Fibroblast of gingiva (primary cell): ENCODE measurements around the gene HIP1R.
"Not testable (repeated sequence)": the region's sequence is repeated elsewhere in the genome, so short reads cannot be mapped to it uniquely, and the experiment has no call there.

Experiments
- DNase-seq: peaks from one replicate; pipeline ENCODE4 v3.0.0-alpha.2; 2011; ENCODE audit warnings: low read depth

Gene HIP1R, protein sequence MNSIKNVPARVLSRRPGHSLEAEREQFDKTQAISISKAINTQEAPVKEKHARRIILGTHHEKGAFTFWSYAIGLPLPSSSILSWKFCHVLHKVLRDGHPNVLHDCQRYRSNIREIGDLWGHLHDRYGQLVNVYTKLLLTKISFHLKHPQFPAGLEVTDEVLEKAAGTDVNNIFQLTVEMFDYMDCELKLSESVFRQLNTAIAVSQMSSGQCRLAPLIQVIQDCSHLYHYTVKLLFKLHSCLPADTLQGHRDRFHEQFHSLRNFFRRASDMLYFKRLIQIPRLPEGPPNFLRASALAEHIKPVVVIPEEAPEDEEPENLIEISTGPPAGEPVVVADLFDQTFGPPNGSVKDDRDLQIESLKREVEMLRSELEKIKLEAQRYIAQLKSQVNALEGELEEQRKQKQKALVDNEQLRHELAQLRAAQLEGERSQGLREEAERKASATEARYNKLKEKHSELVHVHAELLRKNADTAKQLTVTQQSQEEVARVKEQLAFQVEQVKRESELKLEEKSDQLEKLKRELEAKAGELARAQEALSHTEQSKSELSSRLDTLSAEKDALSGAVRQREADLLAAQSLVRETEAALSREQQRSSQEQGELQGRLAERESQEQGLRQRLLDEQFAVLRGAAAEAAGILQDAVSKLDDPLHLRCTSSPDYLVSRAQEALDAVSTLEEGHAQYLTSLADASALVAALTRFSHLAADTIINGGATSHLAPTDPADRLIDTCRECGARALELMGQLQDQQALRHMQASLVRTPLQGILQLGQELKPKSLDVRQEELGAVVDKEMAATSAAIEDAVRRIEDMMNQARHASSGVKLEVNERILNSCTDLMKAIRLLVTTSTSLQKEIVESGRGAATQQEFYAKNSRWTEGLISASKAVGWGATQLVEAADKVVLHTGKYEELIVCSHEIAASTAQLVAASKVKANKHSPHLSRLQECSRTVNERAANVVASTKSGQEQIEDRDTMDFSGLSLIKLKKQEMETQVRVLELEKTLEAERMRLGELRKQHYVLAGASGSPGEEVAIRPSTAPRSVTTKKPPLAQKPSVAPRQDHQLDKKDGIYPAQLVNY

GRCh38 chr12:122834921-122835749 is at the start of gene HIP1R:
TSS of gene HIP1R (plus strand) at chr12:122835457. CDS start at chr12:122835551, 94 bp downstream.
- no peak for DNase-seq

- no peak for DNase-seq
These were observed 49.8 kb upstream of the HIP1R start for GRCh38 chr12:122785503-122785902.

DNA sequence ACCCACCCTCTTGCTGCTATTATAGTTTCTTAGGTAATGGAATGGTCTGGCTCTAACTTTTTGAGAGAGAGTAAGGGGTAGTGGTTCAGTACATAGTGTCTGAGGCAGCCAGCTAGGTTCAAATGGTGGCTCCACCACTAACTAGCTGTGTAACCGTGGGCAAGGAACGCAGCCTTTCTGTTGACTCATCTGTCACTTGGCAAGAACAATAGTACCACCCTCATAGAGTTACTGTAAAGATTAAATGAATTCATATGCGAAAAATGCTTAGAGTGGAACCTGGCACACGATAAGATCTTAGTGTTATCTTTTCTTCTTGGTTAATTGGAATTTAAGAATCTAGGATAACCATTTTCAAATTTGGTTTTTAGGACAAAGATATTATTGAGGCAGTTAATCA is 46.9 kb upstream of the HIP1R start:
- DNase-seq: peak; percentile 43

DNA sequence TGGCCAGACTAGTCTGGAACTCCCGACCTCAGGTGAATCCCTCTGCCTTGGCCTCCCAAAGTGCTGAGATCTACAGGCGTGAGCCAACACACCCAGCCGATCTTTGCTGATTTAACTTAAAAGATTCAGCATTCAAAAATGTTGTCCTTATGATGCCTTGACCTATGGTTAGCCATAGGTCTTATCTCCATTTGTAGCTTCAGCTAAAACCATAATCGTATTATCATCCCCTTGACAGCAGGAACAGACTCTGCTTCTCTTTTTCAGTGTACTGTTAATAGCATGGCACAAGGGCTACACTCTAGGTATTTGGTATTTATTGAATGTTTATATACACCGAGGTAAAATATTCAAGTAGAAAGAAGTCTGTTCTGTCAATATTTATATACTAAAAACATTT is 45.6 kb upstream of the HIP1R start:
- DNase-seq: no peak

DNA sequence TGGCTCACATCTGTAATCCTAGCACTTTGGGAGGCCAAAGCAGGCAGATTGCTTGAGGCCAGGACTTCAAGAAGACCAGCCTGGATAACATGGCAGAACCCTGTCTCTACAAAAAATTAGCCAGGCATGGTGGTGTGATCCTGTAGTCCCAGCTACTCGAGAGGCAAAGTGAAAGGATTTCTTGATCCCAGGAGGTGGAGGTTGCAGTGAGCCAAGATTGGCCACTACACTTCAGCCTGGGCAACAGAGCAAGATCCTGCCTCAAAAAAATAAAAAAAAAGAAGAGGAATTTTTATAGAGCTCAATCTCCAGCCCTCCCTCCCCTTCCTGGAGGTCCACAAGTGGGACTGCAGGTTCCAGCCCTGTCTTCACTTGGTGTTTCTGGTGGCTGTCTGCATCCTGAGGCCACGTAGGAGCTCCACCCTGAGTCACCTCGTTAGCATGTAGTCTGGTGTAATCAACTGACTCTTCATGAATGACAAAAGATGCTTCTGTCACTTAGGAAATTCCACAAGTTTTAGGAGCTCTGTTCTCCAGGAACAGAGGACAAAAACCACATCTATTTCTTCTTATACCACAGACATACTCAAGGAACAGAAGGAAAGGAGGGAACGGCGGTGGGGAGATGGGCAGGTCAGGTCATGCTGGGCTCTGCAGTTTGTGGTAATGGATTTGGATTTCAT is 44.7 kb upstream of the HIP1R start:
- DNase-seq: peak; percentile 2

GRCh38 chr12:122793685-122794106 is 41.6 kb upstream of the HIP1R start:
- peak; percentile 45 for DNase-seq

DNA sequence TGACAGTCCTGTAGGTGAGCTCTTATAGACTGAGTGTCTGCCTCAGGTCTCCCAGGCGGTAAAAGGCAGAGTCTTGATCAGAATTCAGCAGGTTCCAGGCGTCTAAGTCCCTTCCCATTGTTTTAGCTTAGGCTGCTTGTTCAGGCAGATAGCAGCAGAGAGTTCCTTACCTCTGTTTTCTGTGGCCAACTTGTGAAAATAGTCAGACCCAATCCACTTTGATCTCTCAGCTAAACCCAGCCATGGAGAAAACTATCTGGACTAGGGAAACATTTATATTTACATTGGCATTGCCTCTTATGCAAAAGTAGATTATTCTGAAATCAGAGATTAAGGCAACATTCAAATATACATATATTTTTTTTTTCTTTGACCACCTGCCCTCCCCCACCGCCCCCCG is 39.5 kb upstream of the HIP1R start:
- no peak for DNase-seq

DNA sequence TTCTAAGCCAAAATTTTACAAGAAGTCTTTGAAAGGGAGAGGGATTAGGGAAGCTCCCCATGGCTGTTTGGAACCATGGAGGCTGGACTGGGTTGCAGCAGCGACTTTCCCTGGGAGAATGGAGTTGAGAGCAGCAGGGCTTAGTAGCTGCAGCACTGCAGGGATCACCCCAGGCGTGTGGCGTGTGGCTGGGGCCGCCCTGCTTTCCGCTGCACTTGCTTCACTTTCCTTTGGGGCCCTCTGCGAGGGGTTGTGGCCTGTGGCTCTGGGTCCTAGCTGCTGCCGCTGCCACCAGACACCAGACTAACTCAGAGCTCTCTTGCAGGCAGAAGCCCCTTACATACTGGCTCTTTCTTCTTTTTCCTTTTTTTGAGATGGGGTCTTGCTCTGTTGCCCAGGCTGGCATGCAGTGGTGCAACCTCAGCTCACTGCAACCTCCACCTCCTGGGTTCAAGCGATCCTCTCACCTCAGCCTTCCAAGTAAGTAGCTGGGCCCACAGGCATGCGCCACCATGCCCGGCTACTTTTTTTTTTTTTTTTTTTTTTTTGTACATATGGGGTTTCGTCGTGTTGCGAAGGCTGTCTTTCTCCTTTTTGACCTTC is 35.5 kb upstream of the HIP1R start:
- DNase-seq: no peak

DNA sequence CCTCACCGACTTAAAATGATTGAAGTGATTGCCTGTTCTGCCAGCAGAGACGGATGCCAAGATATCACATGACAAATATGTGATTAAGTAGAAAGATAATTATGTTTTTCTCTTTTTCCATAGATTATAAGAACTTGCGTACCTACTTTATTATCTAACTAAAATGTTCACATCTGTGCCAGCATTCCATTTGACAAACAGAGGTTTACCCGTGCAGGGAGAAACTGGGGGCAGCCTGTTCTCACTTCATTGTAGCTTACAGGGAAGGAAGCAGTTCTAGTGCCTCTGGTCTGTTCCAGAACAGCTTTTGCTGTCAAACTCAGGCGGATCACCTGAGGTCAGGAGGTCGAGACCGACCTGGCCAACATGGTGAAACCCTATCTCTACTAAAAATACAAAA is 31.3 kb upstream of the HIP1R start:
- DNase-seq: no peak

DNA sequence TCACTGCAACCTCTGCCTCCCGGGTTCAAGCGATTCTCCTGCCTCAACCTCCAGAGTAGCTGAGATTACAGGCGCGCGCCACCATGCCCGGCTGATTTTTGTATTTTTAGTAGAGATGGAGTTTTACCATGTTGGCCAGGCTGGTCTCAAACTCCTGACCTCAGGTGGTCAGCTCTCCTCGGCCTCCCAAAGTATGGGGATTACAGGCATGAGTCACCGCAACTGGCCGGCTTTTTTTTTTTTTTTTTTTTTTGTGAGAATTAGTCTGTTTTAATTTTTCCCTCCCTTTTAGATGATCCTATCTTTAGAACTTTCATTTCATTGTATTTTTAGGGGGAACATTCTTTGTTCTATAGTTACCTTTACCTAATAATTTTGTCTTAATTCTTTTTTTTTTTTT is 30.3 kb upstream of the HIP1R start:
- DNase-seq: not testable (repeated sequence)

DNA sequence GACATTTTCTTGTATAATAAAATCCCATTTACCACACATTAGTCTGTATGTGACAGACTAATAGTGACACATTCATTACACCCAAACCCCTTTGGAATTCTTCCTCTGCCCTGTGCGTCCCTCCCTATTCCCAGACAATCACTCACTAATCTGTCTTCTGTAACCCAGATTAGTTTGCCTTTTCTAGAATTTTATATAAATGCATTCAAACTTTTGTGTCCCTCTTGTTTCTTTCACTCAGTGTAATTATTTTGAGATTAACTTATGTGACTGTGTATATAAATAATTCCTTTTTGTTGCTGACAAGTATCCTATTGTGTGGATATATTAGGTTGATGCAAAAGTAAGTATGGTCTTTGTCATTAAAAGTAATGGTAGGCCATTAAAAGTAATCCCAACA is 27.6 kb upstream of the HIP1R start:
- no peak for DNase-seq

- peak; percentile 25 for DNase-seq
These were observed 23.5 kb upstream of the HIP1R start for GRCh38 chr12:122811777-122812176.

DNA sequence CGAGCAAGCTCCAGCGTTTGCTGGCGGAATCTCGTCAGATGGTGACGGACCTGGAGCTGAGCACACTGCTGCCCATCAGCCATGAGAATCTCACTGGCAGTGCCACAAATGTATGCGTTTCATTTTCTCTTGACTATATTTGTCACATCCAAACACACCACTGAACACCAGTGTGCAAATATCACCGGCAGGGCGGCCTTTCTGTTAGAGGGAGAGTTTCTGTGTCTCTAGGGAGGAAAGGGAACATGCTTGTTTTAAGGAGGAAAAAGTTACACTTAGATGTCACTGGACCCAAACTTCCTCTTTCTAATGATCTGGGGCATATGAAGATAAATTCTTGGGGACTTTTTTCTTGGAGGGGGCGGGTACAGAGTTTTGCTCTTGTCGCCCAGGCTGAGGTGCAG is 21.9 kb upstream of the HIP1R start:
- DNase-seq: no peak

DNA sequence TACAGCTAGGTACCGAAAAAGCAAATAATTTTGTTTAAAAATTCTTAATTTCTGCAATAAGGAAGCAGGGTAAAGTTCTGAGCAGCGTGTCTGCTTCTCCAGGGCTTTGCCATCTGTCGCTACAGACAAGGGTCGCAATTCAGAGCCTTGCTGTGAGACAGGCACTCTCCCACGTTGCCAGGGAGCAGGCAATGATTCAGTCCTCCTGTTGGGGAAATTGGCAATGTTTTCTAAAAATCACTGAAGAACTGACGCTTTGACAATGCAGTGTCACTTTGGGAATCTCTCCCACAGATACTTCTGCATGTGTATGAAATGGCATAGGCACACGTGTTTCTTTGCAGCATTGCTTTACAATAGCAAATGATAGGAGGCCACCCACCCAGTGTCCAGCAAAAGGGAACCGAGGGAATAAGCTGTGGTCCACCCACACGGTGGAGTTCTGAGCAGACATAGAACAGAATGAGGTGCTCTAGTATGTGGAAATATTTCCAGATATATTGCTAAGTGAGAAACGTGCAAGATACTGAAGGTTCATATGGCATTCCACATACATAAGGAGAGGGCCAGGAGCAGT is 16.0 kb upstream of the HIP1R start:
- DNase-seq: no peak

DNA sequence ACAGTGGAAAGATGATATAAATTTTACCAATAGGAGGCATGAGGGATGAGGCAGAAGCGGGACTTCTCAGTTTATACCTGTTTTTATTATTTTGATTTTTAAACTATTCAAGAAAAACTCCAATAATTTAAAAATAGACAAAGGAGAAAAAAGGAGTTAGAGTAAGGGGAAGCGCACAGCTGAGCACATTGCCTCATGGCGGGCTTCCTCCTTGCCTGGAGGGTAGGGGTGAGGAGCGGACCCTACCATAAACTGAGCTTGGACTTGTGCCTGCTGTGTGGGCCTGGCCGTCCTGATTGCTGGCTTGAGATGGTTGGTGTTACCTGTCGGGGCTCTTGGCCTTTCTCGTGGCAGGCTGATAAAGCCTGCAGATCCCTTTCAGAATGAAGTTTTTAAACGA is 15.1 kb upstream of the HIP1R start:
- DNase-seq: no peak

- DNase-seq: no peak
These were observed 14.4 kb upstream of the HIP1R start for GRCh38 chr12:122820838-122821271.

DNA sequence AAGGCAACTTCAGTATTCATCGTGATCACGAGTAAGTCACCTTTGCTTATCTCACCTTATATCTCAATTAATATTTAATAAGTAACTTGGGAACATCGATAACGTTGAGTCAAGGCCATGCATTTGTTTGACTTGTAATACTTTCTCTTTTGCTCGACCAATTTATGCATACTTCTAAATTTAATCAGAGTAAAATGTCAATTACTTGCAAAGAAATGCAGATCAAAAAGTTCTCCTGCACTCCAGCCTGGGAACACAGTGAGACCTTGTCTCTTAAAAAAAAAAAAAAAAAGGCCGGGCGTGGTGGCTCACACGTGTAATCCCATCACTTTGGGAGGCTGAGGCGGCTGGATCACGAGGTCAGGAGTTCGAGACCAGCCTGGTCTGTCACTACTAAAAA is 11.8 kb upstream of the HIP1R start:
- DNase-seq: no peak

GRCh38 chr12:122825773-122826724 is 9.2 kb upstream of the HIP1R start:
- DNase-seq: no peak

DNA sequence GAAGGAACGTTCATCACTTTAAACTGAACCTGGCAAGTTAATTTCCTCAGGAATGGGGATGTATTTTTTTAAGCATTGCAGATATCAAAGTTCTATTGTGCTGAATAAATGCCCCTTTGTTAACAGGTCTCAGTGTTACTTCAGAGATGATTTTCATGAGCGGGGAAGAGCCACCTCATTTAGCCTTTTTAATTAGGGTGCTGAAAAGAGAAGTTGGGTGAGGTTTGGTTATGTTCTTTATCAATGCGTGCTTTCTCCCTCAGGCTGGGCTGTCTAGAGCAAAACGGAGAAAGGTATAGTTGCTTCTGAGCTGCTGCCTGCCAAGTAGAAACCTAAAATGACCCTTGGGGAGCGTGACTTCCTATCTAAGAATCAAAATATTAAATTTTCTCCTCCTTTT is 8.0 kb upstream of the HIP1R start:
- no peak for DNase-seq
